ENCODE data around the gene NAPEPLD. TPM values are rescaled to one million over a fixed set of nuclear protein-coding genes. Genes with fewer than 3 reads are reported as not detected.
"Not testable (repeated sequence)": the region's sequence is repeated elsewhere in the genome, so short reads cannot be mapped to it uniquely, and the experiment has no call there.

Gene NAPEPLD
- total RNA-seq, result 1 to 10 TPM; 6.0 to 6.8 TPM

DNA sequence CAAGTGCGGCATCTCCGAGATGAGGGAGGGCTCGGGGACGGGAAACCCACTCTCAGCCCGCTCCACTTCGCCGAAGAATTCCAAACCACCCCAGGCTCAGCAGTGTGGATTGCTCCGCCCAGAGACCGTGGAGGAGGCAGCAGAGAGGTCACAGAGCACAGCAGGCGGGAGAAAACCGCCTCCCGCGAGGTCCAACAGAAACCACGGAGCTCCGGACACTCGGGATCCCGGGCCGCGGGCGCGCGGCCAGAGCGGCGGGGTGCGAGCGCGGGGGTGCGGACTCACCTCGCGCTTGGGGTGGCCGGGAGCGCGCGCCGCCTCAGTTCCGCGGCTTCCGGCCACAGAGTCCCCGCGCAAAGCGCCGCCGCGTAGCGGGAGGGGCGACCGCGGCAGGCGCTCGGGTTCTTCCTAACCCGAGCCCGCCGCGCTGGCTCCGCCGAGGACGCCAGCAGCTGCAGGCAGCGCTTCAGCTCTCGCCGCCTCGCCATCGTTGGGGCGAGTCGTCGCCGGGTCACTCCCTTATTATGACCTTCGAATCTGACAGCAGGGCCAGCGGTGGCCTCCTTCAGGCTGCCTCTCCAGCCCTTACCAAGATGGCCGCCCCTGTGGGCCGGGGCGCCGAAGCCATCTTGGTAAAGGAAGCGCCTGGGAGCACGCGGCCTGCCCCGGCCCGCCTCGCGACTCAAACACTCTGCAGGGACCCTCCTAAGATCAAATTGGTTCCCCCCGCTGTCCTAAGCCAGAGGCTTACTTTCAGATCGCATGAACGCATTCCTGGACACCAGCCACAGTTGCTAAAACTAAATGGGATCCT, at the start of gene NAPEPLD:
NAPEPLD (minus strand) TSS at position 106 of the 814 bp plus-strand sequence. CDS start 20,323 bp downstream, outside the sequence.
- peaks cover 37% of the 10 kb centered on the region for H3K4me1 Mint-ChIP-seq (ENCODE audit: low read depth)
- ATAC-seq (peak; percentile 89), DNase-seq (peak; percentile 68)
- ChIA-PET POLR2A (interaction anchor here (1.5 kb wide), 1 partner anchor 74 kb away, joined by 18 read pairs; the partner anchor contains the start of genes ARMC10 and FBXL13), CTCF (interaction anchor here (1.5 kb wide), 1 partner anchor 74 kb away, joined by 3 read pairs; the partner anchor contains the start of genes ARMC10 and FBXL13)
- H3K27me3 Mint-ChIP-seq (ENCODE audit: low read depth), result no peaks in the 10 kb centered on the region
- H3K9me3 Mint-ChIP-seq (ENCODE audit: insufficient read depth), result no peaks in the 10 kb centered on the region
- H3K36me3 Mint-ChIP-seq (ENCODE audit: low read depth), result peaks cover 10% of the 10 kb centered on the region
- peak within 1 kb of the TSS; percentile 97 for H3K4me3 Mint-ChIP-seq
- H3K27ac Mint-ChIP-seq, result peak within 1 kb of the TSS; percentile 97

DNA sequence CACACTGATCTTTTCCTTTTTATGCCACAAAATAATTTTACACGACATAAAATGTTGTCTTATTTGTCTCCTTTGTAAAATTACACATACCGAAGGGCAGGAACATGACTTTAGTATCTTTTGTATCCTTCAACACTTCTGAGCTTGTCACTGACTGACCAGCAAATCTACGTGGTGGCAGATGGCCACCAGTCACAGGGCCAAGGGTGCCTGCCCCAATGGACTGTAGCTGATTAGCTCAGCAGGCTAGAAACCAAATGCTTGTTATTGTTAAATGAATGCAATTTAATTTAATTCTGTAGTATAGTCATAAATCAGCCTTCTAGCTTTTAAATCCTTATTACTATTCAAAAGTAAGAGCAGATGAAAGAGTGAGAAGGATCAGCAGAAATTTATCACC, 49.2 kb upstream of the NAPEPLD start:
- H3K9me3 Mint-ChIP-seq (ENCODE audit: insufficient read depth); CTCF ChIA-PET; POLR2A ChIA-PET; H3K27ac Mint-ChIP-seq; ATAC-seq; H3K36me3 Mint-ChIP-seq (ENCODE audit: low read depth); DNase-seq; H3K27me3 Mint-ChIP-seq (ENCODE audit: low read depth); H3K4me3 Mint-ChIP-seq; H3K4me1 Mint-ChIP-seq (ENCODE audit: low read depth): not testable (repeated sequence)

DNA sequence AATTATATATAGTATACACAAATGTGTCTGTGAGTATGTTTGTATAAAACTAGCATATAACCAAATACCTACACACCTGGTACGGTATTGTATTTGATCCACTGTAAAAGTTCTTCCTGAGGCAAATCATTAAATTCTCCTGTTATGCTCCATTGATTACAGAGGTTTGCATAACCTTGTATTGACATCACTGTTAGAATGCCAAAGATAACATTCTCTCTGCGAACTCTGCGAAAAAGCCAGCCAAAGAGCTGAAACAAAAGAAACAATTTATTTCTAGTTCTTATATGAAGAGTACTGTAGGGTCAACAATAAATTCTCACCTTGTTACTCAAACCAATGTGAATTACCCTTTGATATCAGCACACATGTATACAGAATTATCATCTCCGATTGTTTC, 46.5 kb upstream of the NAPEPLD start:
- H3K4me3 Mint-ChIP-seq; H3K4me1 Mint-ChIP-seq (ENCODE audit: low read depth); POLR2A ChIA-PET; H3K9me3 Mint-ChIP-seq (ENCODE audit: insufficient read depth); H3K36me3 Mint-ChIP-seq (ENCODE audit: low read depth); ATAC-seq; DNase-seq; CTCF ChIA-PET; H3K27me3 Mint-ChIP-seq (ENCODE audit: low read depth); H3K27ac Mint-ChIP-seq: not testable (repeated sequence)

DNA sequence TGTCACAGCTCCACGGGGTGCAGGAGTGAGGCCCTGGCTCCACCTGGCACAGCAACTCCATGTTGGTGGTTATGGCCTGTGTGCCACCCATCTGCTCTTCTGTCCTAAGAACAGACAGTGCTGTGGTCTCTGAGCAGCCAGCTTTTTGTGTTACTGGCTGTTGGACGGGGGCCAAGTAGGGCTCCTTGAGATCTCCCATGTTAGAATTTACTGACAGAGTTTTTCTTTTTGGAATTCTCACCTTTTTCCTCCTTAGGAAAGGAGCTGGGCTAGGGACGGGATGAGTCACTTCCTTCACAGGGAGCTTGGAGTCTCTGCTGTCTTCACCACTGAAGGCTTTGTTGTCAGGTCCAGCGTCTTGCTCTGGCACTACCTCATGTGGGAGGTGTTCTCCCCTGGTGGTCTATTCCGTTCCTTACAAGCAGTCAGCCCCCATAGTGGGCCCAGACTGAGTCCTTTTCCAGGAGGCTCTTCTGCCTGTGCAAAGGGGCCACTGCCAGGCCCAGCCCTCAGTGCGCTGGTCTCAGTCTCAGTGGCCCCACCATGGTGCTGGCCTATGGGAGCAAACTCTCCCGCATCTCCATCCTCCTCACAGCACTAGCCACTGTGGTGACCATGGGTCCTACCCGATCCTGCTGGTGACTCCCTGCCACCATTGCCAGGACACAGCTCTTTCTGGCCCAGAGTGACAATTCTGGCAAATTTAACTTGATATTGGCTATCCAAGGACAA, 23.7 kb upstream of the NAPEPLD start:
- H3K4me1 Mint-ChIP-seq (ENCODE audit: low read depth); ATAC-seq; H3K27ac Mint-ChIP-seq; POLR2A ChIA-PET; H3K27me3 Mint-ChIP-seq (ENCODE audit: low read depth); DNase-seq; H3K36me3 Mint-ChIP-seq (ENCODE audit: low read depth); H3K9me3 Mint-ChIP-seq (ENCODE audit: insufficient read depth); H3K4me3 Mint-ChIP-seq; CTCF ChIA-PET: not testable (repeated sequence)

DNA sequence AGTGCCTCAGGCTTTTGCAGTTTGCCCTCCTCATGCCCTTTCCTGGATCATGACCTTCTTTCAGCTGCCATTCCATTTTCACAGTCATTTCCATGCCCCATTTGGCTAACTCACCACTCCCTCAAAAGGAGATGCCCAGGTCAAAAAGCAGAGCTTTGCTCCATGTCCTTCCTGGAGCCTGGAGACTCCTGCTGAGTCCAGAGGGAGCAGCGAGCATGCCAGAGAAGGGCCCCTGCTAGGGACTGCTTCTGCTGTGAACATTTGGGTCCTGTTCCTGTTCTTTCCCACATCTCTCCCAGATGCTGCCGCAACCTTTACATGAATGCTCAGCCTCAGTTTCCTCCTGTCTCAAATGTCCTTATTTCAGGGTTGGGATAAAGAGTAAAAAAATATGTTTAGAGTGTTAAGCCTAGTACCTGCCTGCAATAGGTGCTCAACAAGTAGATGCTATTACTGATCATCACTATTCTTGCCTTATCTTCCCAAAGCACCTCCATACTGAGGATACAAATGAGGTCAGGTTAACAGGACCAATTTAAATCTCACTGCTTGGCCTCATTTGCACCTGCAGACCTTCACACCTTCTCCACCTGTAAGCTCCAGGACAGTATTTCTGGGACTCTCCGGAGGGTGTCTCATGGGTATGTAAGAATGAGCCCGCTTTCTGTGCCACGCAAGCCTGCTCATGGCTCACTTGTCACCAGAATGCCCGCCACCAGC, 23.0 kb upstream of the NAPEPLD start:
- H3K9me3 Mint-ChIP-seq (ENCODE audit: insufficient read depth); H3K36me3 Mint-ChIP-seq (ENCODE audit: low read depth); H3K27me3 Mint-ChIP-seq (ENCODE audit: low read depth); H3K4me3 Mint-ChIP-seq; CTCF ChIA-PET; H3K27ac Mint-ChIP-seq; POLR2A ChIA-PET; DNase-seq; H3K4me1 Mint-ChIP-seq (ENCODE audit: low read depth); ATAC-seq: not testable (repeated sequence)

DNA sequence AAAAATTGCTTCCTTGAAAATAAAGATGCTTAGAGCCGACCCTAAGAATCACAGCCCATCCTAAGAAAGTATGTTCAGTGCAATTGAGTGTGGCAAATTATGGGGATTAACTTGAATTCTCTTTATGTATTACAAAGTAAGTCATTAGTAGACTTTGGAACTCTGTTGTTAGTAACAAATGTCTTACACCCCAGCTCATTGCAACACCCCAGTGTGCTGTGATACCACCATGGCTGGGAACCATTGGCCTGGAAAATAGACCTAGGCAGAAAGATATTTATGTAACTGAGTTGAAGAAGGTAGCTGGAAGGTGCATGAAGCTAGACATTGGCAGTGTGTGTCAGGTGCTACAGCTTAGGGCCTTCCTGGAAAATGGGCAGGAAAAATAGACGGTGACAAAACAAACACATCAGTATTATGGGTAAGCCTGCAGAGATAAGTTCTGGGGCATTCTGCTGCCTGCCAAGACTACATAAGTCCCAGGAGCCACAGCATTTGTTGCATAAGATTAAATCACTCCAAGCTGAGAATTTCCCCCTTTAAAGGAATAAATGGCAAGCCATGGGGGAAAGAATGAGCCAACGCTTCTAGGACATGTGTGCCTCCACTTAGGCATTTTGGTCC, 18.1 kb upstream of the NAPEPLD start:
- H3K4me1 Mint-ChIP-seq (ENCODE audit: low read depth); H3K36me3 Mint-ChIP-seq (ENCODE audit: low read depth); H3K9me3 Mint-ChIP-seq (ENCODE audit: insufficient read depth); H3K4me3 Mint-ChIP-seq; H3K27ac Mint-ChIP-seq; ATAC-seq; H3K27me3 Mint-ChIP-seq (ENCODE audit: low read depth); DNase-seq; POLR2A ChIA-PET: not testable (repeated sequence)
- CTCF ChIA-PET, result interaction anchor here (0.6 kb wide), 1 partner anchor 21 kb away, joined by 4 read pairs; no protein-coding TSS in a partner anchor

DNA sequence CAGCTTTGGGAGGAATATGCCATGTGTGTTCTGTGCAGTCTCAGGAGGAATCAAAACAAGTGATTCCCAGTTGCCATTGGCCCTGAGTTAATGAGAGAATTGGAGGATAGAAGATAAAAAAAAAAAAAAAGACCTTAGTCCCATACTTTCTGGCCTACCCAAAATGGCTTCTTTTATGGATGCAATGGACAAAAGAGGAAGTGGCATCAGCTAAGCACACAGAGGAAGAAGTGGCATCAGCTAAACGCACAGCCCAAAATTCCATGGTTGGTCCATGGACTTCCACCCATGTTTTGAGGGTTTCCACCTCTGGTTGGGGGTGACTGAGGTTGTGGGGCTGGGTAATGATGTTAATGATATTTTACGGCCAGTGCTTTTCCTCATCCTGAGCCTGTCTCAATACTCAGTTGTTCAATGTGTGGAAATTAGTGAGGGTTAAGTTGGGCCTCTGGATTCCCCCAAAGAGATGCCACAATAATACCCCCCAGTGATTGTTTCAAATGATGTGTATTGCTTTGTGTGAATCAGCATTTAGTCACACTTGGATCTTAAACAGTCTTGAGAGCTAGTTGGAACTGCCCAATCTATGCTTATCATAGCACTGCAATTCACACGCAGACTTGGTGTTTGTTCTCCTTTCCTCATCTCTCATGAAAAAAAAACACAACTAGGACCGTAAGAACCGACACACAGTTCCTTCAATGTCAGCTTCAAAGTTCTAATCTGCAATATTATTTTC, 14.4 kb upstream of the NAPEPLD start:
- CTCF ChIA-PET; POLR2A ChIA-PET; H3K9me3 Mint-ChIP-seq (ENCODE audit: insufficient read depth); ATAC-seq; DNase-seq; H3K4me1 Mint-ChIP-seq (ENCODE audit: low read depth); H3K27me3 Mint-ChIP-seq (ENCODE audit: low read depth); H3K4me3 Mint-ChIP-seq; H3K27ac Mint-ChIP-seq; H3K36me3 Mint-ChIP-seq (ENCODE audit: low read depth): not testable (repeated sequence)

DNA sequence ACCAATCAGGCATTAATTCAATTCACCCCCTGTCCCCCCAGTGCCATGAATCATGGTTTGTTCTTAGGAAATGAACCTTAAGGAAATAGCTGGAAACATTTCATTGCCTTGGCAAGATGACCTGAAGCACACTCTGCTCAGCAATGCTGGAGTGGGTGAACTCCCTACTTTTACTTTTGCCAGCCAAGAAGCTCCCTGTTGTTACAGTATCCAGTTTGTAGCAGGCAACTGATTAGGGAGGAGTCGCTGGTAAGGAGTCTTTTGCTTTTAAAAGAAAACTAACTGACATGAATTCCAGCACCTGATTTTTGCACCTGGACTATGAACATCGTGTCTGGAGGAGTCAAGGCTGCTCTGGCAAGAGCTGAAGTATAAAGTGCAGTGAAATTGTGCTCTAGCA, 13.7 kb upstream of the NAPEPLD start:
- H3K4me1 Mint-ChIP-seq (ENCODE audit: low read depth); DNase-seq; POLR2A ChIA-PET; H3K4me3 Mint-ChIP-seq; H3K36me3 Mint-ChIP-seq (ENCODE audit: low read depth); H3K27ac Mint-ChIP-seq; H3K27me3 Mint-ChIP-seq (ENCODE audit: low read depth); H3K9me3 Mint-ChIP-seq (ENCODE audit: insufficient read depth); CTCF ChIA-PET; ATAC-seq: not testable (repeated sequence)

DNA sequence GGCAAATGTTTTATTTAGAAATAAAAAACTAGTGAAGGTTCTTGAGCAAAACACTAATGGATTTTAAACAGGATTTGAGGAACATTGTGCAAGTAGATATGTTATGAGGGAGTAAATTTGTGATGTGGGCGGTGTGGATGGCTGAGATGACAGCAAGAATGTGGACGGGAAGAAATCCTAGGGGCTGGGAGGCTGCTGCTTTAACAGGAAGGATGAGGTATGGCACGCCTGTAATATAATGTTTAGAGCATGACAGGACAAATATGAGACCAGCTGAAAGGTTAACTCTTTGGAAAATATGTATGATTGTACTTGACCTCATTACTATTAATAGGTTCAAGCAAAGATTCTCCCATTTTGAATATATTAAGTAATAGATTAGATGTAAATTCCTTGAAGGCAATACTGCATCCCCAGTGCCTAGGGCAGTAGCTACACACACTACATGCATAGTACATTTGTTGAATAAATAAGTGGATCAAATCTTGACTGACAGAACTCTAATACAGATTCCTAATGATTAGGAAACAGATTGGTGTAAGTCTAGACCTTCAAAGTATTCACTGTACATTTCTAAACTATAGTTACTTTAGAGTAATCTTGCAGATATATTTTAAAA, 13.2 kb upstream of the NAPEPLD start:
- H3K27ac Mint-ChIP-seq; CTCF ChIA-PET; POLR2A ChIA-PET; H3K36me3 Mint-ChIP-seq (ENCODE audit: low read depth); H3K4me3 Mint-ChIP-seq; H3K4me1 Mint-ChIP-seq (ENCODE audit: low read depth); H3K27me3 Mint-ChIP-seq (ENCODE audit: low read depth); ATAC-seq; DNase-seq; H3K9me3 Mint-ChIP-seq (ENCODE audit: insufficient read depth): not testable (repeated sequence)

DNA sequence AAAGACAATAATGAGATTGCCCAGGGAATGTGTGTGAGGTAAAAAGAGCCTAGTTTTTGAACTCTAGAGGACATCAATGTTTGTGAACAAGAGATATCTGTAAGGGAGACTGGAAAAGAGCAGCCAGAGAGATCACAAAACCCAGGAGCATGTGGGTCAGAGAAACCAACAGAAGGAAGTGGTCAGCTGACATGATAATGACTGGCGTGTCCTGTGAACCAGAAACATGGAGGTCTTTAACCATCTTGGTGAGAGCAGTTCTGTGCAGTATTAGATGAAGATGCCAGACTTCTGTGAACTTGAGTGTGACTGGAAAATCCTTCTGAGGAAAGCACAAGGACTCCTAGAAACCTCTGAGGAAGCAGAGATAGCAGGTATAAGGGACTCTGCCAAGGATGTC, 10.2 kb upstream of the NAPEPLD start:
- peaks cover 14% of the 10 kb centered on the region for H3K4me1 Mint-ChIP-seq (ENCODE audit: low read depth)
- H3K36me3 Mint-ChIP-seq (ENCODE audit: low read depth); H3K4me3 Mint-ChIP-seq; ATAC-seq; DNase-seq; H3K27me3 Mint-ChIP-seq (ENCODE audit: low read depth); POLR2A ChIA-PET; H3K27ac Mint-ChIP-seq; CTCF ChIA-PET; H3K9me3 Mint-ChIP-seq (ENCODE audit: insufficient read depth): not testable (repeated sequence)

Data from activated CD8-positive, alpha-beta T cell treated with anti-CD3 and anti-CD28 coated beads, Interleukin-2, amount 10 ng/mL, durations not matched to agents 7 days and 5 days (primary cell).